GM12892 (cell line): ENCODE results near the gene LUC7L.
"Not testable (repeated sequence)": the region's sequence is repeated elsewhere in the genome, so short reads cannot be mapped to it uniquely, and the experiment has no call there.

ENCODE experiments used
- POLR2AphosphoS5 ChIP-seq: IDR thresholded peaks from 2 replicates; pipeline ENCODE4 v1.6.1; 2011; ENCODE audit warnings: low read depth, low read length, control low read depth
- TAF1 ChIP-seq: IDR thresholded peaks from 2 replicates; pipeline ENCODE4 v1.6.1; 2011; ENCODE audit warnings: low read depth, mild to moderate bottlenecking, control low read depth, low read length, borderline replicate concordance

GRCh38 chr16:163696-164095 is 65.6 kb downstream of the LUC7L start:
- not testable (repeated sequence) for TF ChIP-seq POLR2AphosphoS5, TAF1
